K562 (cell line): Measurements from ENCODE around the gene ARF1. TPM values are rescaled to one million over a fixed set of nuclear protein-coding genes. Genes with fewer than 3 reads are reported as not detected.

Experiments used
- ATAC-seq: fragments of 200-7000 bp; cut with Tn5 transposase; 3 replicates; pipeline ENCODE4 v1.9.1; 2020; ENCODE audit warnings: moderate library complexity
- BruUV-seq: library from RNA; stranded (reverse); fragments of 400-500 nt; replicated peaks from 2 replicates; lab custom pipeline; 2021; lab: Mats Ljungman, UMichigan
- CTCF ChIA-PET: fragments of 300-600 bp; formaldehyde crosslinking; extraction: SDS; loops from one replicate; lab custom pipeline; 2021; ENCODE audit warnings: low intra/inter-chr PET ratio; lab: Yijun Ruan, JAX
- POLR2A ChIA-PET: fragments of 300-600, 350-650 bp; sonication (Branson Sonifier 250); formaldehyde crosslinking; extraction: SDS; loops from one replicate; lab custom pipeline; 2021; ENCODE audit warnings: antibody characterized with exemption, inconsistent platforms; lab: Yijun Ruan, JAX
- DNase-seq, 4 experiments: peaks; one replicate each; pipeline versions ENCODE4 v3.0.0 to v3.0.0-alpha.2; 2011 to 2018; ENCODE audit warnings: low spot score in 3 of 4, mixed read lengths in 3 of 4; ENCODE audit errors: extremely low read depth in 1 of 4
- FAIRE-seq: peaks from 2 replicates; lab custom pipeline; 2011; peaks lifted over from hg19 to GRCh38; lab: Jason Lieb, UNC
- H2AFZ ChIP-seq: 2 replicates; pipeline ENCODE4 v1.6.0; 2011; ENCODE audit warnings: low read depth, low read length, control low read depth, inconsistent platforms
- H3K27ac ChIP-seq: fragments of 200-600 bp; 3 replicates; pipeline ENCODE4 v1.8.0; 2011; ENCODE audit warnings: low read depth, mild to moderate bottlenecking, control low read depth, inconsistent platforms, low read length, moderate library complexity, mixed read lengths; ENCODE audit errors: extremely low read depth
- H3K27me3 ChIP-seq, 2 experiments: fragments of 300-600 bp in 1 of 2; 2 replicates in 1 of 2; 3 replicates in 1 of 2; pipeline versions ENCODE4 v1.6.0 to v1.8.0; 2011; ENCODE audit warnings: inconsistent platforms in 2 of 2, low read length in 2 of 2, mild to moderate bottlenecking in 1 of 2, mixed read lengths in 1 of 2, moderate library complexity in 1 of 2; ENCODE audit not compliant: control insufficient read depth in 2 of 2, insufficient read depth in 2 of 2
- H3K36me3 ChIP-seq: fragments of 300-600 bp; 3 replicates; pipeline ENCODE4 v1.8.0; 2011; ENCODE audit warnings: mild to moderate bottlenecking, low read length, inconsistent platforms; ENCODE audit not compliant: control insufficient read depth, insufficient read depth
- H3K4me1 ChIP-seq, 2 experiments: fragments of 200-600 bp in 1 of 2; replicated peaks in 1 of 2; 2 replicates in 1 of 2; 3 replicates in 1 of 2; pipeline versions ENCODE4 v1.5.1 to v1.8.0; 2011; ENCODE audit warnings: inconsistent platforms in 2 of 2, low read length in 2 of 2, mild to moderate bottlenecking in 1 of 2, mixed read lengths in 1 of 2, moderate library complexity in 1 of 2; ENCODE audit not compliant: control insufficient read depth in 2 of 2, insufficient read depth in 2 of 2
- H3K4me2 ChIP-seq: 2 replicates; pipeline ENCODE4 v1.6.1; 2011; ENCODE audit warnings: low read length, control low read depth, inconsistent platforms, mixed read lengths; ENCODE audit not compliant: insufficient read depth
- H3K4me3 ChIP-seq: fragments of 200-600 bp; sonication (generic), shearing (Covaris generic); 2 replicates; pipeline ENCODE4 v1.5.1; 2016; ENCODE audit warnings: control low read depth, inconsistent platforms
- H3K79me2 ChIP-seq: fragments of 200-600 bp; 3 replicates; pipeline ENCODE4 v1.8.0; 2011; ENCODE audit warnings: low read length, inconsistent platforms; ENCODE audit not compliant: control insufficient read depth, insufficient read depth
- H3K9ac ChIP-seq, 2 experiments: 2 replicates each; pipeline versions ENCODE4 v1.6.0 to v1.6.1; 2011; ENCODE audit warnings: low read depth in 2 of 2, low read length in 2 of 2, control low read depth in 1 of 2, inconsistent platforms in 1 of 2, mild to moderate bottlenecking in 1 of 2, mixed read lengths in 1 of 2; ENCODE audit not compliant: insufficient read depth in 1 of 2
- H3K9me1 ChIP-seq: one replicate; pipeline ENCODE4 v1.6.0; 2011; ENCODE audit warnings: inconsistent platforms, mild to moderate bottlenecking, low read length, moderate library complexity; ENCODE audit not compliant: control insufficient read depth, insufficient read depth
- H3K9me3 ChIP-seq: replicated peaks from 2 replicates; pipeline ENCODE4 v1.5.1; 2011; ENCODE audit warnings: low read depth, low read length, inconsistent platforms; ENCODE audit not compliant: control insufficient read depth, insufficient read depth
- H4K20me1 ChIP-seq: replicated peaks from 2 replicates; pipeline ENCODE4 v1.6.1; 2011; ENCODE audit warnings: low read length, inconsistent platforms, mixed read lengths; ENCODE audit not compliant: control insufficient read depth, insufficient read depth
- ARID1B ChIP-seq: fragments of 450-650 bp; IDR thresholded peaks from 2 replicates; pipeline ENCODE4 v1.6.1; 2016; ENCODE audit warnings: antibody characterized with exemption, mild to moderate bottlenecking, inconsistent platforms
- BMI1 ChIP-seq: fragments of 150-350 bp; IDR thresholded peaks from 2 replicates; pipeline ENCODE4 v1.6.1; 2014; ENCODE audit warnings: low read length
- CBFA2T2 ChIP-seq: fragments of 450-650 bp; conservative IDR thresholded peaks from 2 replicates; pipeline ENCODE4 v1.6.1; 2017; ENCODE audit warnings: mild to moderate bottlenecking
- CBX3 ChIP-seq, 2 experiments: IDR thresholded peaks; 1 replicate in 1 of 2; 2 replicates in 1 of 2; pipeline ENCODE4 v1.6.1; 2012; ENCODE audit warnings: inconsistent platforms in 2 of 2, low read length in 2 of 2, borderline replicate concordance in 1 of 2, control low read depth in 1 of 2
- ESRRA ChIP-seq: fragments of 450-650 bp; IDR thresholded peaks from 2 replicates; pipeline ENCODE4 v1.6.1; 2014; ENCODE audit warnings: low read depth, mild to moderate bottlenecking, moderate library complexity, borderline replicate concordance
- HIVEP1 ChIP-seq: fragments of 250-450 bp; sonication (Bioruptor Pico); IDR thresholded peaks from 2 replicates; pipeline ENCODE4 v1.4.0; 2020; ENCODE audit warnings: mild to moderate bottlenecking
- LEF1 ChIP-seq: fragments of 450-650 bp; IDR thresholded peaks from 2 replicates; pipeline ENCODE4 v1.6.1; 2016; ENCODE audit warnings: mild to moderate bottlenecking
- MCM3 ChIP-seq: fragments of 450-650 bp; IDR thresholded peaks from 2 replicates; pipeline ENCODE4 v1.6.1; 2016
- PML ChIP-seq: IDR thresholded peaks from 2 replicates; pipeline ENCODE4 v1.6.1; 2012; ENCODE audit warnings: low read length, inconsistent platforms
- TAF7 ChIP-seq: fragments of 450-650 bp; IDR thresholded peaks from 2 replicates; pipeline ENCODE4 v1.6.1; 2016; ENCODE audit warnings: missing genetic modification characterization, missing compliant biosample characterization
- TEAD4 ChIP-seq, 2 experiments: sonication (generic) in 1 of 2; formaldehyde crosslinking in 1 of 2; IDR thresholded peaks; 2 replicates each; pipeline versions ENCODE4 v1.6.1 to v1.8.0; 2012 to 2022; ENCODE audit warnings: borderline replicate concordance in 1 of 2, inconsistent platforms in 1 of 2, low read length in 1 of 2, mild to moderate bottlenecking in 1 of 2, missing genetic modification reagents in 1 of 2
- WGBS: fragments of 100-300 bp; shearing (Covaris generic); methylation state at CpG from one replicate; pipeline ENCODE4 v1.1.6; 2016; ENCODE audit warnings: low coverage, mixed read lengths; ENCODE audit not compliant: insufficient coverage; ENCODE audit errors: missing lambda C conversion rate; 5-methylcytosine and 5-hydroxymethylcytosine counted together
- in situ Hi-C: fragments of 300-500 bp; cut with MboI; formaldehyde crosslinking; loops from 4 replicates; pipeline ENCODE4 v1.15.0; 2018; ENCODE audit warnings: inconsistent platforms, mixed read lengths
- intact Hi-C: fragments of 100-400 bp; cut with micrococcal nuclease; formaldehyde crosslinking; loops from 2 replicates; pipeline ENCODE4 v1.14.2; 2022
- polyA plus RNA-seq, 8 experiments: library from polyadenylated mRNA; depleted of rRNA in 4 of 8; stranded (reverse) in 5 of 8; unstranded in 3 of 8; fragments of >200 nt; fragmentation: Nextera tagmentation in 2 of 8; fragmentation: Illumina TruSeq in 1 of 8; extraction: Ambion mirVana in 2 of 8; extraction: Trizol in 1 of 8; gene quantifications; 2 replicates each; pipeline versions ENCODE4 v1.2.1 to v1.2.3, GENCODE V29; 2011 to 2014; ENCODE audit warnings: inconsistent platforms in 1 of 8, missing spikeins in 1 of 8
- total RNA-seq, 7 experiments: library from RNA; depleted of rRNA in 6 of 7; stranded (reverse); fragments of >200 nt in 6 of 7; fragmentation: Illumina TruSeq in 2 of 7; extraction: Trizol in 2 of 7; gene quantifications; 2 replicates each; pipeline versions ENCODE4 v1.2.1 to v1.2.3, GENCODE V29; 2011 to 2021; ENCODE audit warnings: low replicate concordance in 1 of 7
- TF ChIP-seq, protein P1 (sequence below): conservative IDR thresholded peaks from 2 replicates; pipeline ENCODE4 v1.6.1; 2011; ENCODE audit warnings: low read depth, mild to moderate bottlenecking, low read length; ENCODE audit not compliant: control insufficient read depth
- TF ChIP-seq, protein P2 (sequence below), 3 experiments: fragments of 200-800 bp in 1 of 3; sonication (Bioruptor generic) in 1 of 3; sonication (generic) in 1 of 3; formaldehyde crosslinking in 1 of 3; IDR thresholded peaks; 2 replicates each; pipeline versions ENCODE4 v1.6.1 to v1.8.0; 2016 to 2022; ENCODE audit warnings: mild to moderate bottlenecking in 2 of 3, missing compliant biosample characterization in 2 of 3, missing genetic modification characterization in 2 of 3, missing genetic modification reagents in 1 of 3
- TF ChIP-seq, protein P3 (sequence below), 2 experiments: IDR thresholded peaks; 2 replicates each; pipeline ENCODE4 v1.6.1; 2012; ENCODE audit warnings: improper control_type of control experiment in 2 of 2, low read depth in 2 of 2, low read length in 2 of 2, borderline replicate concordance in 1 of 2

The ARF1 gene
- total and polyA plus RNA-seq, 9 of the 15 experiments (the other 6 are each of a cell fraction or from before 2014, with no cell fraction given) = 69.8 to 593 (median 325) TPM

DNA sequence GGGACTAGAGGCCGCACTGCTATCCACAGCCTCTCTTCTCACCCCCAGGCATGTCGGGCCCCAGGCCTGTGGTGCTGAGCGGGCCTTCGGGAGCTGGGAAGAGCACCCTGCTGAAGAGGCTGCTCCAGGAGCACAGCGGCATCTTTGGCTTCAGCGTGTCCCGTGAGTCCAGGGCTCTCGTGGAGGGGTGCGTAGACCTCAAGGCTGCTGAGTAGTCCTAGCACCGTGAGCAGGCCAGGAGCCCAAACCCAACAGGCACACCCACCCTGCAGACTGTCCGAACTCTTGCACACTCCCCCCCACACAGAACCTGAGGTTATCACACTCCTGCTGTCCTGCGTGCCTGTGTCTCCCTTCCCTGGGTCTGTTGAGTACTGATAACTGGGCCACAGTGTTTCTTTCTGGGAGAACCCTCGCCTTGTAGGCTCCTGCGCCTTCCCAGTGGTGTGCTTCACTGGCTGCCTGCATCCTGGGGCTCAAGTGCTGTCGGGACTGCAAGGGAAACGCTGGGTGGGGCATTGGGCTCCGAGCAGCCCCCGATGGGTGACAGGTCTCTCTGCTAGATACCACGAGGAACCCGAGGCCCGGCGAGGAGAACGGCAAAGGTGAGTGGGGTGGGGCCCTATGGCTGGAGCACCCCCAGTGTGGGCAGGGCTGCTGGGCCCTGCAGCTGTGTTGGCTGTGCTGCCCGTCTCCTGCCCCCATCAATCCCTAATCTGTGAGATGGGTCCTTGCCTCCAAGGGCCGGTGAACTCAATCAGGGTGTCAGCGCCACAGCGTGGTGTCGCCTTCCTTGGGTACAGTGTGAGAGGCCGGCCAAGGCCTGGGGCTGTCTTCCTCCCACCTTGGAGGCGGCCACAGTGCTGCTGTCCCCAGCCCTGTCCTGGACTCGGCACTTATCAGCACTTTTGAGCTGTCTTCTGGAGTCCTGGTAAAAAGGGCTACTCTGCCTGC, 63.2 kb downstream of the ARF1 start:
- Histone ChIP-seq H3K79me2 (peaks cover 90% of the 10 kb centered on the region), H3K9me1 (peaks cover 24% of the 10 kb centered on the region), H3K27ac (peak overlapping the region; percentile 58), H3K4me2 (peak overlapping the region; percentile 74), H3K4me1 (peaks cover 70 to 99% of the 10 kb centered on the region in 2 experiments), H3K36me3 (peaks cover 63% of the 10 kb centered on the region; the same call in 2 of the 3 replicates), H4K20me1 (peaks cover 66% of the 10 kb centered on the region), H2AFZ (no peak overlapping the region), H3K9me3 (no peaks in the 10 kb centered on the region), H3K9ac (peak overlapping the region; percentile 37 to 86; a peak in 3 of 4 replicates), H3K27me3 (no peaks in the 10 kb centered on the region), H3K4me3 (no peak overlapping the region)
- BruUV-seq = no TSS peak
- FAIRE-seq (peak; percentile 99), DNase-seq (peak; percentile 69 to 97 (median 84)), ATAC-seq (peak; percentile 62)
- POLR2A ChIA-PET = interaction anchor here (0.7 to 6.0 kb wide), 10 partner anchors 8 to 313 kb away, joined by 3 to 47 read pairs (median 4); partner anchors contain the start of genes ARF1 and IBA57
- intact Hi-C loops (loop anchor here (1.0 kb wide), 1 partner anchor 19 kb away; no protein-coding TSS in a partner anchor), in situ Hi-C loops (no loop called here)
- 15% methylated on average over 31 of the region's 31 CpGs for WGBS
- CTCF ChIA-PET = no interaction called here
- TF ChIP-seq PML (peak; percentile 91), BMI1 (no peak), MCM3 (no peak), TAF7 (tag) (no peak), ESRRA (peak; percentile 22; the same call in 1 of the 2 replicates), CBX3 (IDR thresholded peaks at IDR 0.05; ENCODE audit: borderline replicate concordance in 1 of 2, low read length in 2 of 2) (peak in 1 of 2 experiments; percentile 72; a peak in 1 of 3 replicates), LEF1 (peak; percentile 83), ARID1B (peak; percentile 98), CBFA2T2 (peak; percentile 96), TEAD4 (IDR thresholded peaks at IDR 0.05; ENCODE audit: low read length) (peak; percentile 95), TEAD4 (CRISPR knock-in tag; IDR thresholded peaks at IDR 0.05; ENCODE audit: borderline replicate concordance) (no peak), HIVEP1 (CRISPR knock-in tag) (0 out of 2 replicates have a peak, but pooled peaks have one; percentile 52)
- TF ChIP-seq, protein P1, sequence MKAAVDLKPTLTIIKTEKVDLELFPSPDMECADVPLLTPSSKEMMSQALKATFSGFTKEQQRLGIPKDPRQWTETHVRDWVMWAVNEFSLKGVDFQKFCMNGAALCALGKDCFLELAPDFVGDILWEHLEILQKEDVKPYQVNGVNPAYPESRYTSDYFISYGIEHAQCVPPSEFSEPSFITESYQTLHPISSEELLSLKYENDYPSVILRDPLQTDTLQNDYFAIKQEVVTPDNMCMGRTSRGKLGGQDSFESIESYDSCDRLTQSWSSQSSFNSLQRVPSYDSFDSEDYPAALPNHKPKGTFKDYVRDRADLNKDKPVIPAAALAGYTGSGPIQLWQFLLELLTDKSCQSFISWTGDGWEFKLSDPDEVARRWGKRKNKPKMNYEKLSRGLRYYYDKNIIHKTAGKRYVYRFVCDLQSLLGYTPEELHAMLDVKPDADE = no peak
- TF ChIP-seq, protein P2, sequence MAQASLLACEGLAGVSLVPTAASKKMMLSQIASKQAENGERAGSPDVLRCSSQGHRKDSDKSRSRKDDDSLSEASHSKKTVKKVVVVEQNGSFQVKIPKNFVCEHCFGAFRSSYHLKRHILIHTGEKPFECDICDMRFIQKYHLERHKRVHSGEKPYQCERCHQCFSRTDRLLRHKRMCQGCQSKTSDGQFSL (CRISPR knock-in tag; IDR thresholded peaks at IDR 0.05) = peak; percentile 88
- TF ChIP-seq, protein P2 (tag; IDR thresholded peaks at IDR 0.05) = peak in 1 of 2 experiments; percentile 74; a peak in 2 of 4 replicates
- TF ChIP-seq, protein P3, sequence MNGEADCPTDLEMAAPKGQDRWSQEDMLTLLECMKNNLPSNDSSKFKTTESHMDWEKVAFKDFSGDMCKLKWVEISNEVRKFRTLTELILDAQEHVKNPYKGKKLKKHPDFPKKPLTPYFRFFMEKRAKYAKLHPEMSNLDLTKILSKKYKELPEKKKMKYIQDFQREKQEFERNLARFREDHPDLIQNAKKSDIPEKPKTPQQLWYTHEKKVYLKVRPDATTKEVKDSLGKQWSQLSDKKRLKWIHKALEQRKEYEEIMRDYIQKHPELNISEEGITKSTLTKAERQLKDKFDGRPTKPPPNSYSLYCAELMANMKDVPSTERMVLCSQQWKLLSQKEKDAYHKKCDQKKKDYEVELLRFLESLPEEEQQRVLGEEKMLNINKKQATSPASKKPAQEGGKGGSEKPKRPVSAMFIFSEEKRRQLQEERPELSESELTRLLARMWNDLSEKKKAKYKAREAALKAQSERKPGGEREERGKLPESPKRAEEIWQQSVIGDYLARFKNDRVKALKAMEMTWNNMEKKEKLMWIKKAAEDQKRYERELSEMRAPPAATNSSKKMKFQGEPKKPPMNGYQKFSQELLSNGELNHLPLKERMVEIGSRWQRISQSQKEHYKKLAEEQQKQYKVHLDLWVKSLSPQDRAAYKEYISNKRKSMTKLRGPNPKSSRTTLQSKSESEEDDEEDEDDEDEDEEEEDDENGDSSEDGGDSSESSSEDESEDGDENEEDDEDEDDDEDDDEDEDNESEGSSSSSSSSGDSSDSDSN (IDR thresholded peaks at IDR 0.05; ENCODE audit: borderline replicate concordance in 1 of 2, low read depth in 2 of 2, low read length in 2 of 2) = peak in 1 of 2 experiments; percentile 94; a peak in 2 of 4 replicates
